ENCODE results near the gene IFNA2. TPM values are rescaled to one million over a fixed set of nuclear protein-coding genes. Genes with fewer than 3 reads are reported as not detected.
"Not testable (repeated sequence)": the region's sequence is repeated elsewhere in the genome, so short reads cannot be mapped to it uniquely, and the experiment has no call there.

The IFNA2 gene
- total RNA-seq, 1 donor from 2014 or later: not detected

GRCh38 chr9:21383627-21384026 is 1.6 kb downstream of the IFNA2 start:
- no peak for DNase-seq (ENCODE audit: low read depth)

GRCh38 chr9:21381448-21382339 is 3.5 kb downstream of the IFNA2 start:
- no peak for DNase-seq (ENCODE audit: low read depth)

GRCh38 chr9:21371467-21371866 is 13.7 kb downstream of the IFNA2 start:
- not testable (repeated sequence) for DNase-seq (ENCODE audit: low read depth)

- no peak for DNase-seq (ENCODE audit: low read depth)
Observed at GRCh38 chr9:21367957-21368356, 17.2 kb downstream of the IFNA2 start, which contains the start of gene IFNA13. Gene IFNA13, minus strand, starts transcription at chr9:21368057. Its CDS starts 47 bp downstream, at chr9:21368010.

GRCh38 chr9:21367169-21367568 is 18.0 kb downstream of the IFNA2 start:
- not testable (repeated sequence) for DNase-seq (ENCODE audit: low read depth)

GRCh38 chr9:21362287-21362686 is 22.9 kb downstream of the IFNA2 start:
- no peak for DNase-seq (ENCODE audit: low read depth)

GRCh38 chr9:21357479-21358460 is 27.4 kb downstream of the IFNA2 start:
- peak; percentile 12 for DNase-seq (ENCODE audit: low read depth)

- no peak for DNase-seq (ENCODE audit: low read depth)
Observed at GRCh38 chr9:21350787-21351186, 34.4 kb downstream of the IFNA2 start, which contains the start of gene IFNA6. Gene IFNA6, minus strand, starts transcription at chr9:21350887. Its CDS starts 0 bp downstream, at chr9:21350887.

- DNase-seq (ENCODE audit: low read depth): no peak
Observed at GRCh38 chr9:21348430-21348970, 36.7 kb downstream of the IFNA2 start.

GRCh38 chr9:21340735-21341134 is 44.5 kb downstream of the IFNA2 start:
- no peak for DNase-seq (ENCODE audit: low read depth)

GRCh38 chr9:21336457-21336856 is 48.7 kb downstream of the IFNA2 start:
- DNase-seq (ENCODE audit: low read depth): no peak

GRCh38 chr9:21334701-21335632 is 50.2 kb downstream of the IFNA2 start, which contains the start of gene KLHL9:
Gene KLHL9, minus strand, starts transcription at chr9:21335404. Its CDS starts 545 bp downstream, at chr9:21334859.
- DNase-seq (ENCODE audit: low read depth): peak; percentile 95

Other genes starting within 250 kb of the IFNA2 start
- gene IFNW1, start 243.6 kb downstream of the IFNA2 start, total RNA-seq: not detected in 2 replicates
- not detected in 2 replicates for gene IFNA21, start 218.7 kb downstream of the IFNA2 start, total RNA-seq
- not detected in 2 replicates for gene IFNA4, start 197.8 kb downstream of the IFNA2 start, total RNA-seq
- not detected in 2 replicates for gene IFNA7, start 183.2 kb downstream of the IFNA2 start, total RNA-seq
- not detected in 2 replicates for gene IFNA10, start 178.3 kb downstream of the IFNA2 start, total RNA-seq
- gene IFNA16, start 168.1 kb downstream of the IFNA2 start, total RNA-seq: not detected in 2 replicates
- not detected in 2 replicates for gene IFNA17, start 157.2 kb downstream of the IFNA2 start, total RNA-seq
- gene IFNA14, start 145.4 kb downstream of the IFNA2 start, total RNA-seq: not detected in 2 replicates
- not detected in 2 replicates for gene IFNA5, start 80.1 kb downstream of the IFNA2 start, total RNA-seq
- 24.7 and 26.5 TPM in 2 replicates for gene KLHL9, start 50.0 kb downstream of the IFNA2 start, total RNA-seq
- gene IFNA6, start 34.5 kb downstream of the IFNA2 start, total RNA-seq: not detected in 2 replicates
- gene IFNA13, start 17.3 kb downstream of the IFNA2 start, total RNA-seq: not detected in 2 replicates
- gene IFNA8, start 23.7 kb upstream of the IFNA2 start, total RNA-seq: not detected in 2 replicates
- not detected in 2 replicates for gene IFNA1, start 55.0 kb upstream of the IFNA2 start, total RNA-seq
- 0.31 TPM in 1 of 2 replicates, not detected in the other for gene IFNE, start 96.9 kb upstream of the IFNA2 start, total RNA-seq

All from myocyte (in vitro differentiated cells).